Glutamatergic neuron (in vitro differentiated cells): Measurements from ENCODE around the gene COL12A1. TPM values are rescaled to one million over a fixed set of nuclear protein-coding genes. Genes with fewer than 3 reads are reported as not detected.

Source experiments
- DNase-seq: peaks from one replicate; pipeline ENCODE4 v3.0.0; 2022
- H3K27ac Mint-ChIP-seq: one replicate; pipeline ENCODE4 v1.8.0; 2020; ENCODE audit warnings: mild to moderate bottlenecking, mixed read lengths, inconsistent platforms; ENCODE audit not compliant: unreplicated experiment
- H3K27me3 Mint-ChIP-seq: one replicate; pipeline ENCODE4 v1.8.0; 2020; ENCODE audit warnings: mild to moderate bottlenecking, moderate library complexity, mixed read lengths, inconsistent platforms; ENCODE audit not compliant: unreplicated experiment
- H3K36me3 Mint-ChIP-seq: one replicate; pipeline ENCODE4 v1.8.0; 2020; ENCODE audit warnings: mild to moderate bottlenecking, mixed read lengths, inconsistent platforms; ENCODE audit not compliant: unreplicated experiment
- H3K4me1 Mint-ChIP-seq: one replicate; pipeline ENCODE4 v1.8.0; 2020; ENCODE audit warnings: mild to moderate bottlenecking, low read depth, mixed read lengths, inconsistent platforms; ENCODE audit not compliant: unreplicated experiment
- H3K4me3 Mint-ChIP-seq: one replicate; pipeline ENCODE4 v1.8.0; 2020; ENCODE audit warnings: mild to moderate bottlenecking, mixed read lengths, inconsistent platforms; ENCODE audit not compliant: unreplicated experiment
- H3K9me3 Mint-ChIP-seq: one replicate; pipeline ENCODE4 v1.8.0; 2020; ENCODE audit warnings: mild to moderate bottlenecking, moderate library complexity, mixed read lengths, inconsistent platforms; ENCODE audit not compliant: unreplicated experiment
- CTCF ChIP-seq: fragments of 200-600 bp; sonication (generic); IDR thresholded peaks from one replicate; pipeline ENCODE4 v1.5.0; 2021; ENCODE audit not compliant: partially characterized antibody, unreplicated experiment
- total RNA-seq: library from RNA; stranded (reverse); fragmentation: NEBNext Ultra II Directional; extraction: Animal tissue kit (Norgen Biotek cat#: 25700); gene quantifications from one replicate; pipeline ENCODE4 v1.2.1, GENCODE V29; 2021; ENCODE audit not compliant: unreplicated experiment

Gene COL12A1
- total RNA-seq, 1 donor from 2014 or later: 2.4 TPM

DNA sequence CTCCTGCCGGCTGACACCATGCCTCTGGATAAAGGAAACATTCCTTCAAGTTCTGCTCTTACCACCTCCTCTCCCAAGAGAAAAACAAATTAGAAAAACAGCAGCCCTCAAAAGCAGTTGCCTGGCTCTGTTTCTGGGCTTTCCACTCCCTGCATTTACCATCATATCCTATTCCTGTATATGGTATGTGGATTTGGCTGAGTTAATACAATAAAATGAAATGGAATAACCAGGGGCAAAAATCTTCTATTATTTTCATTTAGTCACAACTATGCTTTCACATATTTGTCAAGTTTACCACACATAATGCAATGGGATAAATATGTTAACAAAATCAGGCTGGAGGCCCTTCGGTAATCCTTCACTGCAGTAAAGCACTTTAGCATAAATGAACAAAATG, 34.3 kb downstream of the COL12A1 start:
- Mint-ChIP-seq H3K4me3 (no peak overlapping the region), H3K27ac (no peak overlapping the region), H3K27me3 (no peaks in the 10 kb centered on the region), H3K4me1 (peaks cover 3% of the 10 kb centered on the region), H3K9me3 (no peaks in the 10 kb centered on the region), H3K36me3 (no peaks in the 10 kb centered on the region)
- DNase-seq: no peak
- no peak for TF ChIP-seq CTCF

- H3K4me1 Mint-ChIP-seq: peaks cover 3% of the 10 kb centered on the region
- H3K27me3 Mint-ChIP-seq: no peaks in the 10 kb centered on the region
- no peak for TF ChIP-seq CTCF
- H3K4me3 Mint-ChIP-seq: no peak overlapping the region
- H3K36me3 Mint-ChIP-seq: no peaks in the 10 kb centered on the region
- no peak for DNase-seq
- H3K27ac Mint-ChIP-seq: no peak overlapping the region
- H3K9me3 Mint-ChIP-seq: no peaks in the 10 kb centered on the region
Observed at GRCh38 chr6:75170691-75171560, 34.9 kb downstream of the COL12A1 start.

DNA sequence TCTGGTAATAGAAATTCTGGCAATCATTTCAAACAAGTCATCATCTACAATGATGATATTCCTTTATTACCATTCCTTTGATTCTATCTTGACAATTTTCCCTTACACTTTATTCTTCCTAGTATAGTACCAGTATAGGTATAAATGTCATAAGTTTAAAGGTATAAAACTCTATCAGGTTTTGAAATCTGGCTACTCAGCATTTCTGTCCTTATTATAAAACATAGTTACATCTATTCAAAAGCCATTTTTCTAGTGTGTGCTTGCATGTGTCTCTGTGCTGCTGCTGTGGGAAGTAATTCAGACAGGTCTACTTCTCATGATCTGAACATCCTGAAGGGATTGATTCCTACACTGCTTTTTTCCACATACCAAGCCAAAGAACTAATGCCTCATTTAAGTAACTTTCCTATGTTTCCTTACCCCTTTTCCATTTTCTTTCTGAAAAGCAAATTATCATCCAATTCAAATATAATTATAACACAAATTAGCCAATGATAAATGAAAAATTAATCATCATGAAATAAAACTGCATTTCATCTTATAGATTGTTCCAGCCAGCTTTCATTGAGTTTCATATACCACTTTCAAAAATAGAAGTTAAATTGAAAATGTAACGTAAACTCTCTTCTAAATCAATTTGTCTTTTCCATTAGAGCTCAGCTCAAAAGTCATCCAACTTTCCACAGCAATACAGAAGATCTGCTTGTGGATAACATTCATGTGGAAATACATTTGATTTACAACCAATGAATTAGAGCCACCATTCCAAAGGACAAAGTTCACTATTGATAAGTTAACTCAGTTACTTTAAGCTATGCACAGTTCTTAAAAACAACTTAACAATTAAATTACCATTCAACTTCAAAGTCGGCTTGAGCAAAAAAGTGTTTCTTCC, 35.9 kb downstream of the COL12A1 start:
- Mint-ChIP-seq H3K4me1 (peaks cover 3% of the 10 kb centered on the region), H3K27me3 (no peaks in the 10 kb centered on the region), H3K36me3 (no peaks in the 10 kb centered on the region), H3K9me3 (no peaks in the 10 kb centered on the region), H3K4me3 (no peak overlapping the region), H3K27ac (no peak overlapping the region)
- no peak for TF ChIP-seq CTCF
- no peak for DNase-seq

DNA sequence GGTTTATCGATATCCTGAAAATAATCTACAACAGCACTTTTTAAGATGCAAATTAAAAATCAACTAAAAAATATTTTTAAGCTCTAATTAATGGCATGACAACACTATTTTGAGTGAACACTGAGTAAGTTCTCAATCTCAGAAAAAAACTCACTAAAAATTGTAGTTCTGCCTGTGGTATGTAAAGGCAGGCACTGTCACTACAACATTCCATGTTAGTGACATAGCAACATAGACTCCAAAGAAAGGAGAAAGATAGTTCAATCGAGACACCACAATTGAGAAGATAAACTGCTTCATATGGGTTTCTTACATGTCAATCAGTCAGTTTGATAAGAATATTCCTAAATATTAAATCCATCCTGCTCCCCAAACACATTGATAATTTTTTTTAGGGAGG, 38.0 kb downstream of the COL12A1 start:
- Mint-ChIP-seq H3K4me3 (no peak overlapping the region), H3K9me3 (no peaks in the 10 kb centered on the region), H3K36me3 (no peaks in the 10 kb centered on the region), H3K27me3 (no peaks in the 10 kb centered on the region), H3K27ac (no peak overlapping the region), H3K4me1 (peaks cover 3% of the 10 kb centered on the region)
- DNase-seq: no peak
- TF ChIP-seq CTCF: no peak
